ENCODE results near the gene TTC7B.

The TTC7B gene

DNA sequence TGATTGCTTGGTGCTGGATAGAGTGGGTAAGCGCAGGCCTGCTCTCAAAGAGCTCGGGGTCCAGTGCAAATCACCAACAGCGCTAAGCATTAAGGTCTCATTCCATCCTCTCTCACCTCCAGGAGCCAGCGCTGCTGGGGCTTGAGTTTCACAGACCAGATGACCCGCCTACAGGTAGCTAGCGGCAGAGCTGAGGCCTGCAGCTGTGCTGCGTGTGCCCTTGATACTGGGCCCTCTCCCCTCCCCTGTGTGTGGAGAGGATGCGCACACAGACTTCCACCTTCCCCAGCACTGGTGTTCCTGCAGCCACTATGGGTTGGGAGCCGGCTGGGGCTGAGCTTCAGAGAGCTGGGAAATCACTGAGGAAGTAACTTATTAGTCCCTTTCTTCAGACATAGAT lies 269.5 kb downstream of the TTC7B start:
- no peak overlapping the region for H3K4me3 ChIP-seq (replicated peaks in 1 of 2; ENCODE audit: low read depth in 2 of 2, low read length in 2 of 2)
- no peak for DNase-seq (ENCODE audit: low read depth in 2 of 2)
- TF ChIP-seq, protein P1, sequence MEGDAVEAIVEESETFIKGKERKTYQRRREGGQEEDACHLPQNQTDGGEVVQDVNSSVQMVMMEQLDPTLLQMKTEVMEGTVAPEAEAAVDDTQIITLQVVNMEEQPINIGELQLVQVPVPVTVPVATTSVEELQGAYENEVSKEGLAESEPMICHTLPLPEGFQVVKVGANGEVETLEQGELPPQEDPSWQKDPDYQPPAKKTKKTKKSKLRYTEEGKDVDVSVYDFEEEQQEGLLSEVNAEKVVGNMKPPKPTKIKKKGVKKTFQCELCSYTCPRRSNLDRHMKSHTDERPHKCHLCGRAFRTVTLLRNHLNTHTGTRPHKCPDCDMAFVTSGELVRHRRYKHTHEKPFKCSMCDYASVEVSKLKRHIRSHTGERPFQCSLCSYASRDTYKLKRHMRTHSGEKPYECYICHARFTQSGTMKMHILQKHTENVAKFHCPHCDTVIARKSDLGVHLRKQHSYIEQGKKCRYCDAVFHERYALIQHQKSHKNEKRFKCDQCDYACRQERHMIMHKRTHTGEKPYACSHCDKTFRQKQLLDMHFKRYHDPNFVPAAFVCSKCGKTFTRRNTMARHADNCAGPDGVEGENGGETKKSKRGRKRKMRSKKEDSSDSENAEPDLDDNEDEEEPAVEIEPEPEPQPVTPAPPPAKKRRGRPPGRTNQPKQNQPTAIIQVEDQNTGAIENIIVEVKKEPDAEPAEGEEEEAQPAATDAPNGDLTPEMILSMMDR (IDR thresholded peaks at IDR 0.05; ENCODE audit: low read depth, low read length): no peak

DNA sequence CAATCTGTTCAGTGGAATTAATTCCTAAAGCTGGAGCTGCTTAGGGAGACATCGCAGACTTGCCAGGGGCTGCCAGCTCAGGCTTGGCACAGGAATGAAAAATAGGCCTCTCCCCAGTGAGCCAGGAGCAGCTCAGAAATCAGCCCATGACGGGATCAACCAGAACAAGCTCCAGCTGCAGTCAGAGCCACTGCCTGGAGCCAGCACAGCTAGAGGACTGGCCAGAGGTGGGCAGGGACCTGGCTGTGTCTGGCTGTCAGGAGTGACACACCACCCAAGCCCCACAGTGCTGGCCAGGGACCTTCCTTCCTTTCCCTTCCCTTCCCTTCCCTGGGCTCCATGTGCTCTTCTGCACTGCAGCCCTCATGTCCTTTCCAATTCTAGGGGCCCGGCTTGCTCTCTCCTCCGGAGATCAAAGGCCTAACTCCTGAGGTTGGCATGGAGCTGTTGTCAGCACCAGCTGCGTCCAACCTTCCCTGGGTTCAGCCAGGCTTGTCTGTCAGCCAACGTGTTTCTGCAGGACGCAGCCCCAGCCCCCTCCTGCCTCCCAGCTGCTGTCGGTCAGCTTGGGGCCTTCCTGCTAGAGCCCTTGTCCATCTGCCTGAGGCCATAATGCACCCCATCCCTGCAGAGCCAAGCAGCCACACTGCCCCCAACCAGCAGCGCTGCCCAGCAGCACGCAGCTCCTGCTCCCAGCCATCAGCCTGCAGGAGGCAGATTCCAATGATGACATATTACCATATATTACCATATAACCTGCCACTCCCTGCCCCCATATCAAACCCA lies 270.1 kb downstream of the TTC7B start:
- DNase-seq (ENCODE audit: low read depth in 2 of 2): peak in 1 of 2 donors; percentile 24
- TF ChIP-seq, protein P1 (IDR thresholded peaks at IDR 0.05; ENCODE audit: low read depth, low read length): no peak

DNA sequence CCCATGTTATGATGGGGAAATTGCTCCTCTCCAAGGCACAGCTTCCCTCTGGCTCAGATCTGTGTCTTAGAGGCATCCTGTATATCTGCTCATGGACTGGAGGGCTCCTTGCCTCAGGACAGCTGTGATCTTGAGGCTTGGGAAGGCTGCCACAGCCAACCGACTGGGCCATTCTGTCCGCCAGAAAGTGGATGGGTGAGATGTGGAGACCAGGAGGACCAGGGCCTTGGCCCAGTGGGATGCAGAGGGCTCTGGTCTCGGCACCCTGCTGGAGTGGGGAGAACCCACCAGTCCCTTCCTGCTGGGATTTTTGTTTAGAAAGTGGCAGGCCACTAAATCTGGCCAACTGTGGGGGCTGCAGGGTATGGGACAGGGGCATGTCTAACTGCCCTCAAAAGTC lies 270.8 kb downstream of the TTC7B start:
- DNase-seq (ENCODE audit: low read depth in 2 of 2): no peak
- TF ChIP-seq, protein P1 (IDR thresholded peaks at IDR 0.05; ENCODE audit: low read depth, low read length): no peak
- no peak overlapping the region for H3K4me3 ChIP-seq (replicated peaks in 1 of 2; ENCODE audit: low read depth in 2 of 2, low read length in 2 of 2)

More for the DNA sequence above, 270.1 kb downstream of the TTC7B start:
- H3K4me3 ChIP-seq (replicated peaks in 1 of 2; ENCODE audit: low read depth in 2 of 2, low read length in 2 of 2): no peak overlapping the region

DNA sequence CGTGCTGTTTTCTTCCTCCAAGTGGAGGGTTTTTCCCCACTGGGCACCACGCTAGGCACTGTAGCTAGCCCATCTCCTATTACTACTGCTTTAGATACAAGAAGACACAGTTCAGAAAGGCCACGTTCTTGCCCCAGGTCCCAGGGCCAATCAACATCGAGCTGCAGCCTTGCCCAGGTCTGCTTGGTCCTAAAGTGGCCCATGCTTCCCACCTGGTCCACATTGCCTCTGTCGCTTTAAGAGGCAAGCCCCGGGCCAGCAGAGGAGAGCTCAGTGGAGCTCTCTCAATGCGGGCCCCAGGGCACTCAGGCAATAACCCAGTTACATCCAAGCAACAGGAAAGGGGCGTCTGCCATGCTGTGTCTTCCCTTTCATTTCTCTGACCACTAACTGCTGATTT lies 271.3 kb downstream of the TTC7B start:
- no peak overlapping the region for H3K4me3 ChIP-seq (replicated peaks in 1 of 2; ENCODE audit: low read depth in 2 of 2, low read length in 2 of 2)
- no peak for DNase-seq (ENCODE audit: low read depth in 2 of 2)
- TF ChIP-seq, protein P1 (IDR thresholded peaks at IDR 0.05; ENCODE audit: low read depth, low read length): no peak

DNA sequence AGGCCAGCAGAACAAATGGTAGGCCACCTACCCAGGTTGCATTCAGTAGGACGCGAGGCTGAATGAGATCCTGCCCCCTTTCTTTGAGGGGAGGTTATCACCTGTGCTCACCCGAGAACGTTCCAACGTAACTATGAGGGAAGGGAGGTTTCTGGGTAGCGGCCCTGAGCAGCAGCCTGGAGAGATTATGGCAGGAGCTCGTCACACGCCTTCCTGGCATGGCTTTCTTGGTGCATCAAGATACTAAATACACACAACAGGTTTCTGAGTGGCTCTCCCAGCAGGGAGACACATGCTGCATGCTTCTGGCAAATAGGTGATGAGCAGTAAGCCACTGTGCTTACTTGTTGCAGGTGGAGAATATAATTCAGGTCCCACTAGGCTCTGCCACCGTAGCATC lies 271.7 kb downstream of the TTC7B start:
- TF ChIP-seq, protein P1 (IDR thresholded peaks at IDR 0.05; ENCODE audit: low read depth, low read length): no peak
- H3K4me3 ChIP-seq (replicated peaks in 1 of 2; ENCODE audit: low read depth in 2 of 2, low read length in 2 of 2): no peak overlapping the region
- DNase-seq (ENCODE audit: low read depth in 2 of 2): no peak

DNA sequence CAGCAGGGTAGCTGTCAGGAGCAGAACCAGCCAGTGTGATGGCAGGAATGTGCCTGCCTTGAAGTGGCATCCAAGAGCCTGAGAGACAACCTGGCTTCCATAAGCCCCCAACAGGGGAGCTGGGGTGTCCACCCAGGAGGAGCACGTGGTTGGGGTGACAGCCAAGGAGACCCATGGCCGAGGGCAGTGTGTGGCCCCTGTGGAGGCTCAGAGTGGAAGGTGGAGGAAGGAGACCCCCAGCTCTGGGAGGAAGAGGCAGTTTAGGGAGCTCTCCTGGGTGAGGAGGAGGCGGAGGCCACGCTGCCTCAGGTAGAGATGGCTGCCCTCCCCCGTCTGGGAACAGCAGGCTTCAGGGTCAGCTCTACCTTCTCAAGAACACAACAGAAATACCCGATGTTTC lies 272.4 kb downstream of the TTC7B start:
- no peak overlapping the region for H3K4me3 ChIP-seq (replicated peaks in 1 of 2; ENCODE audit: low read depth in 2 of 2, low read length in 2 of 2)
- DNase-seq (ENCODE audit: low read depth in 2 of 2): no peak
- TF ChIP-seq, protein P1 (IDR thresholded peaks at IDR 0.05; ENCODE audit: low read depth, low read length): no peak
